Fibroblast of lung (primary cell): ENCODE data around the gene PCMT1. TPM values are rescaled to one million over a fixed set of nuclear protein-coding genes. Genes with fewer than 3 reads are reported as not detected.

Source experiments
- DNase-seq, 2 donors: peaks; one replicate each; pipeline versions ENCODE4 v3.0.0 to v3.0.0-alpha.2; 2010; ENCODE audit warnings: low read depth in 2 of 2
- H2AFZ ChIP-seq: 2 replicates; pipeline ENCODE4 v1.5.1; 2012; ENCODE audit warnings: low read length, control low read depth, inconsistent platforms
- H3K27ac ChIP-seq: 2 replicates; pipeline ENCODE4 v1.5.1; 2011; ENCODE audit warnings: low read length, control low read depth; ENCODE audit not compliant: insufficient read depth
- H3K27me3 ChIP-seq: 2 replicates; pipeline ENCODE4 v1.5.1; 2011; ENCODE audit warnings: mild to moderate bottlenecking, low read length; ENCODE audit not compliant: control insufficient read depth, insufficient read depth
- H3K36me3 ChIP-seq: 2 replicates; pipeline ENCODE4 v1.5.1; 2011; ENCODE audit warnings: low read length; ENCODE audit not compliant: control insufficient read depth, insufficient read depth
- H3K4me1 ChIP-seq: 2 replicates; pipeline ENCODE4 v1.5.1; 2011; ENCODE audit warnings: low read length; ENCODE audit not compliant: control insufficient read depth, insufficient read depth; ENCODE audit errors: extremely low read depth
- H3K4me2 ChIP-seq: 2 replicates; pipeline ENCODE4 v1.5.1; 2011; ENCODE audit warnings: low read length, control low read depth; ENCODE audit not compliant: insufficient read depth; ENCODE audit errors: extremely low read depth
- H3K4me3 ChIP-seq, 4 experiments: fragments of 200-600 bp in 1 of 4; sonication (generic) in 1 of 4; replicated peaks in 1 of 4; 2 replicates each; pipeline ENCODE4 v1.5.1; 2011 to 2016; ENCODE audit warnings: low read length in 4 of 4, low read depth in 3 of 4, mild to moderate bottlenecking in 3 of 4, control low read depth in 2 of 4, inconsistent platforms in 1 of 4, mixed read lengths in 1 of 4; ENCODE audit not compliant: insufficient read depth in 1 of 4; ENCODE audit errors: control extremely low read depth in 1 of 4
- H3K79me2 ChIP-seq: 2 replicates; pipeline ENCODE4 v1.5.1; 2012; ENCODE audit warnings: mild to moderate bottlenecking, low read length, inconsistent platforms; ENCODE audit not compliant: control insufficient read depth, insufficient read depth
- H3K9ac ChIP-seq: 2 replicates; pipeline ENCODE4 v1.5.1; 2011; ENCODE audit warnings: mild to moderate bottlenecking, low read length, control low read depth; ENCODE audit not compliant: insufficient read depth
- H3K9me3 ChIP-seq: 2 replicates; pipeline ENCODE4 v1.5.1; 2012; ENCODE audit warnings: low read depth, low read length; ENCODE audit not compliant: control insufficient read depth, insufficient read depth
- H4K20me1 ChIP-seq: 2 replicates; pipeline ENCODE4 v1.5.1; 2011; ENCODE audit warnings: low read length; ENCODE audit not compliant: control insufficient read depth, insufficient read depth; ENCODE audit errors: extremely low read depth
- CTCF ChIP-seq, 2 donors: IDR thresholded peaks in 1 of 2; conservative IDR thresholded peaks in 1 of 2; 1 replicate in 1 of 2; 2 replicates in 1 of 2; pipeline ENCODE4 v1.5.1; 2011 to 2012; ENCODE audit warnings: low read length in 2 of 2, control low read depth in 1 of 2, inconsistent platforms in 1 of 2, low read depth in 1 of 2, mild to moderate bottlenecking in 1 of 2
- EZH2 ChIP-seq: IDR thresholded peaks from 2 replicates; pipeline ENCODE4 v1.5.1; 2012; ENCODE audit warnings: low read length, control low read depth, mild to moderate bottlenecking; ENCODE audit errors: missing control alignments
- polyA plus RNA-seq, 2 donors: library from polyadenylated mRNA; depleted of rRNA in 1 of 2; stranded (reverse) in 1 of 2; unstranded in 1 of 2; fragments of >200 nt; gene quantifications; 2 replicates each; pipeline ENCODE4 v1.2.1, GENCODE V29; 2011 to 2012; ENCODE audit warnings: missing spikeins in 1 of 2
- total RNA-seq: library from RNA; depleted of rRNA; stranded (reverse); fragments of >200 nt; gene quantifications from 2 replicates; pipeline ENCODE4 v1.2.1, GENCODE V29; 2014

The PCMT1 gene
- total and polyA plus RNA-seq, 2 donors (not counting 1 experiment from before 2014, with no cell fraction given), result 81.3 to 172 TPM

DNA sequence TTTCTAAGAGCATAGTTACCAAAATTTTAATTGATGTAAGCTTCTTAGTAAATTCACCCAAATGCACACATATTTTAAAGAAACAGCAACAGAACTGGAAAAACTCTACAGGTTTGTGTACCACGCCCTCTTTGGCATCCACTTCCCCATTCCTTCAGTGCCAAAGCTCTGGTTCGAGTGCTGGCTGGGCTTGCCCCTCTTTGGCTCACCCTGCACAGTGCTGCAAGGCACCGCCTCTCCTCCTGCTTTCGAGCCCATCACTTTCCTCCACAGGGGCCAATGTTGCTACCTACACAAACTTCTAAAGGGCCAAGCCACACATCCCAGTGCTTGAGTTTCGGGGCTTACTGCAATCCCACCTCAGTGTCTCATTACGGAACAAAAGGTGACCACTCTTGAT lies 105.0 kb downstream of the PCMT1 start:
- no peak overlapping the region for H2AFZ ChIP-seq
- H3K4me2 ChIP-seq, result peak overlapping the region; percentile 6
- H4K20me1 ChIP-seq, result no peaks in the 10 kb centered on the region
- peaks cover 24% of the 10 kb centered on the region for H3K4me1 ChIP-seq
- H3K36me3 ChIP-seq, result peaks cover 2% of the 10 kb centered on the region
- H3K79me2 ChIP-seq, result peaks cover 29% of the 10 kb centered on the region
- peak overlapping the region in 1 of 4 experiments; percentile 7 for H3K4me3 ChIP-seq
- TF ChIP-seq EZH2 (no peak), CTCF (conservative IDR thresholded peaks at IDR 0.05 in 1 of 2, IDR thresholded peaks at IDR 0.05 in 1 of 2; ENCODE audit: low read depth in 1 of 2, low read length in 2 of 2) (no peak)
- peak in 1 of 2 donors; percentile 44 for DNase-seq
- H3K9me3 ChIP-seq, result no peaks in the 10 kb centered on the region
- peak overlapping the region; percentile 86 for H3K27ac ChIP-seq
- no peak overlapping the region for H3K9ac ChIP-seq
- H3K27me3 ChIP-seq, result no peaks in the 10 kb centered on the region

DNA sequence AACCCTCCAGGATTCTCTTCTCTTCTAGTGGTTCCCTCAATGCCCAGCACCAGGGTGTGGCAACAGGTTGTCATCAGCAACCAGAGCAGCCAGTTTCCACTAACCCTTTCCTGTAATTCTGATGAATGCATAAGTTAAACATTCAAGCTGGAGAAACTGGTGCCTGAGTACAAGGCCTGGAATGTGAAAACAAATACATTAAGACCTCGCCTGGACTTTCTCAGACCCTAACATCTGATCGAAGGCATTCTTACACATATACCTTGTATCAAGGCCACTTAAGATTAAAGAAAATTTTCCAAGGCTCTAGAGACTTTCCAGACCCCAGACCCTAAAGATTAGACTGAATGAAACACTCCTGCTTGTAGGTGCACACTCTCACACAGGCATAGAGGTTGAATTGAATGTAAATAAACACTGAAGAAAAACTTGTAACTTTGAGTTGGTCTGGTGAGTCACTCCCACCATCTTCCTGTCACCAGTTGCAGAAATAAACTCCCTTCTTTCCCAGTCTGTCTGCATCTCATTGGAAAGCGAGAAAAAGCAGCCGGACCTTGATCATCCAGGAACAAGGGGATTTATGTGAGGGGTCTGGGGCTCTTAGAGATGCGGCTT lies 105.6 kb downstream of the PCMT1 start:
- H3K79me2 ChIP-seq, result peaks cover 31% of the 10 kb centered on the region
- peak overlapping the region in 3 of 4 experiments; percentile 14 to 62 (median 36) for H3K4me3 ChIP-seq
- TF ChIP-seq CTCF (conservative IDR thresholded peaks at IDR 0.05 in 1 of 2, IDR thresholded peaks at IDR 0.05 in 1 of 2; ENCODE audit: low read depth in 1 of 2, low read length in 2 of 2) (no peak), EZH2 (no peak)

GRCh38 chr6:149855741-149856140 lies 106.2 kb downstream of the PCMT1 start:
- H3K4me2 ChIP-seq, result peak overlapping the region; percentile 78
- no peaks in the 10 kb centered on the region for H4K20me1 ChIP-seq
- peaks cover 31% of the 10 kb centered on the region for H3K4me1 ChIP-seq
- H3K4me3 ChIP-seq, result peak overlapping the region in 3 of 4 experiments; percentile 14 to 62 (median 36)
- no peaks in the 10 kb centered on the region for H3K9me3 ChIP-seq
- H3K27ac ChIP-seq, result peak overlapping the region; percentile 86
- H2AFZ ChIP-seq, result no peak overlapping the region
- no peak for DNase-seq
- H3K9ac ChIP-seq, result no peak overlapping the region
- H3K79me2 ChIP-seq, result peaks cover 37% of the 10 kb centered on the region
- TF ChIP-seq EZH2, result no peak
- no peak for TF ChIP-seq CTCF (conservative IDR thresholded peaks at IDR 0.05 in 1 of 2, IDR thresholded peaks at IDR 0.05 in 1 of 2; ENCODE audit: low read depth in 1 of 2, low read length in 2 of 2)
- no peaks in the 10 kb centered on the region for H3K27me3 ChIP-seq
- no peaks in the 10 kb centered on the region for H3K36me3 ChIP-seq

More for the DNA sequence above, 105.6 kb downstream of the PCMT1 start:
- peak overlapping the region; percentile 78 for H3K4me2 ChIP-seq
- H3K27ac ChIP-seq, result peak overlapping the region; percentile 86
- peaks cover 27% of the 10 kb centered on the region for H3K4me1 ChIP-seq
- no peak overlapping the region for H3K9ac ChIP-seq
- H2AFZ ChIP-seq, result no peak overlapping the region
- no peaks in the 10 kb centered on the region for H3K36me3 ChIP-seq
- no peaks in the 10 kb centered on the region for H4K20me1 ChIP-seq
- no peaks in the 10 kb centered on the region for H3K27me3 ChIP-seq
- DNase-seq, result peak; percentile 85 to 94
- H3K9me3 ChIP-seq, result no peaks in the 10 kb centered on the region
